Measurements from ENCODE around the gene MID1.

MID1 gene

DNA sequence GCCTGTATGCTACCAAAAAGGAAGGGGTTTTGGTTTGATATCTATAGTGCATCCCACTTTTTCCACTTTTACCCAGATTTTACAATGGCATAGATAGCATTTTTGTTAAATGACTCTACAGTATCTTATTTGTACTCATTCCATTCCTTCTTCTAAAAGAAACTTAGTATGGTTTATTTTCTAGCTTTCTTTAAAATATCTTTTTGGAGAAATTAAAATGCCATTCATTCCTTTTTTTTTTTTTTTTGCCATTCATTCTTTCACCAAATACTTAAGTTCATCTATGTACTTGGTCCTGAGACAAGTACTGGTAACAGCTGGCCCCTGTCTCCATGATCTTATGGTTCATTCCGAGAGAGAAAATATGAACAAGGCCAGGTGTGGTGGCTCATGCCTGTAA, 49.1 kb downstream of the MID1 start:
- no peaks in the 10 kb centered on the region for H3K4me1 ChIP-seq (ENCODE audit: low read length)
- H3K36me3 ChIP-seq (replicated peaks; ENCODE audit: low read depth, low read length) = no peaks in the 10 kb centered on the region
- H3K4me2 ChIP-seq (ENCODE audit: low read length) = no peak overlapping the region
- H3K27me3 ChIP-seq (ENCODE audit: low read depth, low read length) = no peaks in the 10 kb centered on the region
- H4K20me1 ChIP-seq (ENCODE audit: insufficient read depth, low read length) = no peaks in the 10 kb centered on the region
- no peak for TF ChIP-seq EZH2phosphoT487 (IDR thresholded peaks at IDR 0.05; ENCODE audit: low read depth)
- TF ChIP-seq, protein P1, sequence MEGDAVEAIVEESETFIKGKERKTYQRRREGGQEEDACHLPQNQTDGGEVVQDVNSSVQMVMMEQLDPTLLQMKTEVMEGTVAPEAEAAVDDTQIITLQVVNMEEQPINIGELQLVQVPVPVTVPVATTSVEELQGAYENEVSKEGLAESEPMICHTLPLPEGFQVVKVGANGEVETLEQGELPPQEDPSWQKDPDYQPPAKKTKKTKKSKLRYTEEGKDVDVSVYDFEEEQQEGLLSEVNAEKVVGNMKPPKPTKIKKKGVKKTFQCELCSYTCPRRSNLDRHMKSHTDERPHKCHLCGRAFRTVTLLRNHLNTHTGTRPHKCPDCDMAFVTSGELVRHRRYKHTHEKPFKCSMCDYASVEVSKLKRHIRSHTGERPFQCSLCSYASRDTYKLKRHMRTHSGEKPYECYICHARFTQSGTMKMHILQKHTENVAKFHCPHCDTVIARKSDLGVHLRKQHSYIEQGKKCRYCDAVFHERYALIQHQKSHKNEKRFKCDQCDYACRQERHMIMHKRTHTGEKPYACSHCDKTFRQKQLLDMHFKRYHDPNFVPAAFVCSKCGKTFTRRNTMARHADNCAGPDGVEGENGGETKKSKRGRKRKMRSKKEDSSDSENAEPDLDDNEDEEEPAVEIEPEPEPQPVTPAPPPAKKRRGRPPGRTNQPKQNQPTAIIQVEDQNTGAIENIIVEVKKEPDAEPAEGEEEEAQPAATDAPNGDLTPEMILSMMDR (IDR thresholded peaks at IDR 0.05; ENCODE audit: low read depth, low read length) = no peak
- H3K4me3 ChIP-seq (ENCODE audit: low read length) = no peak overlapping the region
- H3K27ac ChIP-seq (ENCODE audit: low read length) = no peak overlapping the region
- no peaks in the 10 kb centered on the region for H3K79me2 ChIP-seq (ENCODE audit: low read length)
- H3K9ac ChIP-seq (ENCODE audit: low read length) = no peak overlapping the region
- no peak overlapping the region for H2AFZ ChIP-seq (ENCODE audit: low read depth, low read length)
- no peaks in the 10 kb centered on the region for H3K9me3 ChIP-seq (ENCODE audit: insufficient read depth, low read length)

DNA sequence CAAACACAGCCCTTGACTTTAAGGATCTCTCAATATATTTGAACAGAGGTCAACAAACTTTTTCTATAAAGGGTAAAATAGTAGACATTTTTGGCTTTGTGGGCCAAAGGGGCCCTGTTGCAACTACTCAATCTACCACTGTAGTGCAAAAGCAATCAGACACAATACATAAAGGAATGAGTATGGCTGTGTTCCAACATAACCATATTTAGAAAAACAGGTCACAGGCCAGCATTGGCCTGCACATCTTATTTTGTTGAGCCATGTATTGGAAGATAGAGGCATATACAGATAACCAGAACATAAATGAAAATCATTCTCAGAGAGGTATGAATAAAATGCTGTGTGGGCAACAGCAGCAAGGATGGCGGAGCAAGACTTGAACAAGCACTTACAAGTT, 49.8 kb downstream of the MID1 start:
- H3K27me3 ChIP-seq (ENCODE audit: low read depth, low read length) = no peaks in the 10 kb centered on the region
- no peaks in the 10 kb centered on the region for H3K9me3 ChIP-seq (ENCODE audit: insufficient read depth, low read length)
- H3K9ac ChIP-seq (ENCODE audit: low read length) = no peak overlapping the region
- no peaks in the 10 kb centered on the region for H3K79me2 ChIP-seq (ENCODE audit: low read length)
- H3K27ac ChIP-seq (ENCODE audit: low read length) = no peak overlapping the region
- no peak overlapping the region for H3K4me3 ChIP-seq (ENCODE audit: low read length)
- H4K20me1 ChIP-seq (ENCODE audit: insufficient read depth, low read length) = no peaks in the 10 kb centered on the region
- H3K36me3 ChIP-seq (replicated peaks; ENCODE audit: low read depth, low read length) = no peaks in the 10 kb centered on the region
- H3K4me1 ChIP-seq (ENCODE audit: low read length) = no peaks in the 10 kb centered on the region
- TF ChIP-seq, protein P1 (IDR thresholded peaks at IDR 0.05; ENCODE audit: low read depth, low read length) = no peak
- TF ChIP-seq EZH2phosphoT487 (IDR thresholded peaks at IDR 0.05; ENCODE audit: low read depth) = no peak
- H3K4me2 ChIP-seq (ENCODE audit: low read length) = no peak overlapping the region
- no peak overlapping the region for H2AFZ ChIP-seq (ENCODE audit: low read depth, low read length)

DNA sequence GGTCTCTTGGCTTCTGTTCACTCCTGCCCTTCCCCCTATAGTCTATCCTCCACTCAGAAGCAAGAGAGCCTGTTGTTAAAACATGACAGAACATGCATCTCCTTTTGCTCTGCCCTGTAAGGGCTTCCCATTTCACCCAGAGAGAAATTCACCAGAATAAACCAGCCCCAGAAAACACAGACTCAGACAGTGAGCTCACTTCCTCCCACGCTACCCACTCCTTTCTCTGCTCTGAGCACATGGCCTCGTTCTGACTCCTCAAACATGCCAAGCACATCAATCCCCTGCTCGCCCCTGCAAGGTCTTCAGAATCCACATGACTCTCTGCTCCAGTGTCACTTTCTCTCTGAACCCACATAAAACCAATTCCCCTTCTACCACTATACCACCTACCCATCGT, 50.4 kb downstream of the MID1 start:
- no peaks in the 10 kb centered on the region for H3K36me3 ChIP-seq (replicated peaks; ENCODE audit: low read depth, low read length)
- H3K79me2 ChIP-seq (ENCODE audit: low read length) = no peaks in the 10 kb centered on the region
- H2AFZ ChIP-seq (ENCODE audit: low read depth, low read length) = no peak overlapping the region
- H3K4me1 ChIP-seq (ENCODE audit: low read length) = no peaks in the 10 kb centered on the region
- no peaks in the 10 kb centered on the region for H3K9me3 ChIP-seq (ENCODE audit: insufficient read depth, low read length)
- no peaks in the 10 kb centered on the region for H4K20me1 ChIP-seq (ENCODE audit: insufficient read depth, low read length)
- H3K27ac ChIP-seq (ENCODE audit: low read length) = no peak overlapping the region
- no peaks in the 10 kb centered on the region for H3K27me3 ChIP-seq (ENCODE audit: low read depth, low read length)
- no peak overlapping the region for H3K9ac ChIP-seq (ENCODE audit: low read length)
- TF ChIP-seq EZH2phosphoT487 (IDR thresholded peaks at IDR 0.05; ENCODE audit: low read depth) = no peak
- TF ChIP-seq, protein P1 (IDR thresholded peaks at IDR 0.05; ENCODE audit: low read depth, low read length) = no peak
- no peak overlapping the region for H3K4me2 ChIP-seq (ENCODE audit: low read length)
- no peak overlapping the region for H3K4me3 ChIP-seq (ENCODE audit: low read length)

DNA sequence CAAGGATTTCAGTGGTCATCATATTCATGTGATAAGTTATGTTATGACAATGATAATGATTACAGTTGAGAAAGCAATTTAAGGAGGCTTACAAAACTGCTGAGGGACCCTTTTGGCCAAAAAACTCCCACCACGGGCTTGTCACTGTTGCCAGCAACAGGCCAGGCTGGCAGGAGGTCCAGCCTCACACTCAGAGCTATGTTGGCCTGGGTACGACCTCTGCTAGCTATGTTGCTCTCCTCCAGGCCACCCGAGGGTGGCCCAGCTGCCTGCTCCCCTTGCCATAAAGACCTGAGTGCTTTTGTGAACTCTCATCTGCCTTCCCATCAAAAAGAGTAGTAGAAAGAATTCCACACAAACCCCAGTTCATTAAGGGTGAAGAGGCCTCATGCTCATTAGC, 52.0 kb downstream of the MID1 start:
- no peak overlapping the region for H3K9ac ChIP-seq (ENCODE audit: low read length)
- H3K36me3 ChIP-seq (replicated peaks; ENCODE audit: low read depth, low read length) = no peaks in the 10 kb centered on the region
- H3K4me2 ChIP-seq (ENCODE audit: low read length) = no peak overlapping the region
- H3K27me3 ChIP-seq (ENCODE audit: low read depth, low read length) = no peaks in the 10 kb centered on the region
- no peak overlapping the region for H3K27ac ChIP-seq (ENCODE audit: low read length)
- no peak overlapping the region for H3K4me3 ChIP-seq (ENCODE audit: low read length)
- H4K20me1 ChIP-seq (ENCODE audit: insufficient read depth, low read length) = no peaks in the 10 kb centered on the region
- no peaks in the 10 kb centered on the region for H3K9me3 ChIP-seq (ENCODE audit: insufficient read depth, low read length)
- H2AFZ ChIP-seq (ENCODE audit: low read depth, low read length) = no peak overlapping the region
- H3K4me1 ChIP-seq (ENCODE audit: low read length) = no peaks in the 10 kb centered on the region
- no peak for TF ChIP-seq EZH2phosphoT487 (IDR thresholded peaks at IDR 0.05; ENCODE audit: low read depth)
- TF ChIP-seq, protein P1 (IDR thresholded peaks at IDR 0.05; ENCODE audit: low read depth, low read length) = no peak
- no peaks in the 10 kb centered on the region for H3K79me2 ChIP-seq (ENCODE audit: low read length)
